ENCODE data around the gene ADCY5.
A peak's percentile ranks its signal among the peaks of the same experiment; 100 is the strongest.

Gene ADCY5

GRCh38 chr3:123330441-123330991, 118.4 kb downstream of the ADCY5 start:
- no peak for DNase-seq (ENCODE audit: low read depth in 1 of 2, low spot score in 1 of 2)

- DNase-seq (ENCODE audit: low read depth in 1 of 2, low spot score in 1 of 2): no peak
Measured at GRCh38 chr3:123329636-123330340, 119.1 kb downstream of the ADCY5 start.

DNA sequence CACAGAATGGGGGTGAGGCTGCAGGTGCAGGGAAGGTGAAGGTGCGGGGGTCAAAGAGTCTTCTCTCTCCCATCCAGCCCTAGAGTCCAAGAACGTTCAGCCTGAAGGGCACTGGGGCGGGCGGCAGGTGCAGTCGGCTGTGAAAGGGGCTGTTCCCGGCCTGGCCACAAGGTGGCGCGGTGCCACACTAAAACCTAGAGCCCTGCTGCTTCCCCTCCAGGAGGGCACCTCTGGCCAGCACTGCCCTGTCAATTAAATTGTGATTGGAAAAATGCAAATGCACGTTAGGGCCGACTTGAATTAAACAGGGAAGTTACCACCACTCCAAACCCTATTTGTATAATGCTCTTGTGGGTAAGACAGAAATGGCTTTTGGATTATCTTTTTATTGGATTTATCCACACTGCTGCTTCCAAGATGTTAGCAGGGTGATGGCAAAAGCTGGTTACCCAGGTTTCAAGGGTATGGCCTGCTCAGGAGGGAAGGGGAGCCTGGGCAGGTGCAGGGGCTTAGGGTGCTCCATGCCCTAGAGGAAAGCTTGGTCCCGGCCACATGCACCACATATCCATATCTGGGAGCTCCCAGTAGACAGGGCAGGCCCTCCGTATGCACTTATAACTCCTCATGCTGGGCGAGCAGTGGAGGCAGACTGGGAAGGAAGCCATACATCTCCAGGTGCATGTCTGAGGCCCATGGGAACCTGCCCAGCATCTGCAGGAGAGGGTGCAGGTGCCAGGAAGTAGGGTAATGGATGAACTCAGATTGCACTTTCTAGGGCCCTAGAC, 119.8 kb downstream of the ADCY5 start:
- peak; percentile 56 to 60 for DNase-seq (ENCODE audit: low read depth in 1 of 2, low spot score in 1 of 2)

- no peak for DNase-seq (ENCODE audit: low read depth in 1 of 2, low spot score in 1 of 2)
Measured at GRCh38 chr3:123327956-123328850, 120.7 kb downstream of the ADCY5 start.

GRCh38 chr3:123327480-123327879, 121.4 kb downstream of the ADCY5 start:
- DNase-seq (ENCODE audit: low read depth in 1 of 2, low spot score in 1 of 2): no peak

DNA sequence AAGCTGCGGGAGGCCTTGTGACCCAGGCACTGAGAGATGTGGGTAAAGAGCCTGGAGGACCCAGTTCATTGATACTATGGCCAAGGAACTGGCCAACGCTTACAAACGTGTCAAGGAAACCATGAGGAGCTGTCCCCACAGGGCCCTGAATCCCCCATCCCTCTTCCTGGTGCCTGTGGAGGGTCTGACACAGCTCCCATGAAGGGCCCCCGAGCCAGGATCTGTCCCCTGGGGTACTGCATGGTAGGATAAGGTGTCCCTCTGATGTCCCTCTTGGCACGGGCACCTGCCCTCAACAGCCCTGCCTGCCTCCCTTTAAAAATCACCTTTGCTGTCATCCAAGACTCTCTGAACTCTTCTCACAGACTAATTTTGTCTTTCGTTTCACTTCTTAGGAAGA, 122.4 kb downstream of the ADCY5 start:
- no peak for DNase-seq (ENCODE audit: low read depth in 1 of 2, low spot score in 1 of 2)

GRCh38 chr3:123325766-123326256, 123.1 kb downstream of the ADCY5 start:
- no peak for DNase-seq (ENCODE audit: low read depth in 1 of 2, low spot score in 1 of 2)

DNA sequence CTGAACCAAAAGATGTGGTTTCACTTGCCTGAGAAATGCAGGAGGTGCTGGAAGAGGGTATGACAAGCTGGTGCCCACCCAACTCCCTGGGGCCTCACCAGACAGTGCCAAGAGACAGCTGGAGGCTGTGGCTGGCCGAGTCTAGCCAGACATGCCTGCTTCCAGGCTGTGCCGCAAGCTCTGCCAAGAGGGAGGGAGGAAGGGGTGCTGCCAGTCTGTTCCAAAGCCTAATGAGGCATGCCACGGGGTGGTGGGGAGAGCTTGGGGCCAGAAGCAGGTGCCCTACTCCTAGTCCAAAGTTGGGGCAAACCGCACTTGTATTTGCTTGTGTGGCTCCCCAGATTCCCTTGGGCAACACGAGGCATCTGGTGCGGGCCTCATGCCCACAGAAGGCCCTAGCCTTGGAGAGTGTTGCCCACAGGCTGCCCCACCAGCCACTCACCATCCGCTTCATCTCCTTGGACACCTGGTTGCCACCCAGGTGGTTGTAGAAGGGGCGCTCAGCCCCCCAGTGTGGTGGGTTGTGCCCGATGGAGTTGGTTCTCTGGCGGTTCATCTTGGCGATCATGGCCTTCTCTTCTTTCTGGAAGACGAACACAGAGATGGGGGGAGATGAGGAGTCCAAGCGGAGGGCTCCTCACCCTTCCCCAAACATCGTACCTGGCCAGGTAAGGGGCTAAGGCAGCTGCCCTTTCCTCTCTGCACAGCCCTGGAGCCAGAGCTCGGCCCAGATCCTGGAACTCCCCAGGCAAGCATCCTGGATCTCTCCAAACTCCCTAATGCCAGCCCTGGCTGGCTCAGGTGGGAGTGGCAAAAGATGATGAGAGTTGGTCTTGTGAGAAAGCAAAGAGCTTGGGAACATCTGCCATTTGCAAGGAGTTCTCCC, 123.8 kb downstream of the ADCY5 start:
- no peak for DNase-seq (ENCODE audit: low read depth in 1 of 2, low spot score in 1 of 2)

GRCh38 chr3:123323781-123324180, 125.1 kb downstream of the ADCY5 start:
- no peak for DNase-seq (ENCODE audit: low read depth in 1 of 2, low spot score in 1 of 2)

DNA sequence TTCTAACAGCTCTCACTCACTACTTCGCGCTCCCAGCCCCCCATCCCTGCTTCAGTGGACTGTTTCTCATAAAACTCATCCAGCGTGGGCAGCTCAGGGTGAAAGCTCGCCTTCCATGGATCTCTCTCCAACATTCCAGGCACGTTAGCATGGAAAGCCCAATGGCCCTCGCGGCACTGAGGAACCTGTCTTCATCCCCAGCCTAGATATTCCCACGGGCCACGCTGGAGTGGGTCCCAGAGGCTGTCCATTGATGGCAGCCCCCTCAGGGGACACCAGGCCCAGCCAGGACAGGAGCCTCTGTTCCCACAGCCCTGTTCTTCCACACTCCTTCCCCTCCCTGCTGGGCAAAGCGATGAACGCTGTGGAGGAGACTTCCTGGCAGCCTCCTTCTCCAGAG, 126.0 kb downstream of the ADCY5 start:
- DNase-seq (ENCODE audit: low read depth in 1 of 2, low spot score in 1 of 2): no peak

- no peak for DNase-seq (ENCODE audit: low read depth in 1 of 2, low spot score in 1 of 2)
Measured at GRCh38 chr3:123321806-123322205, 127.1 kb downstream of the ADCY5 start.

- DNase-seq (ENCODE audit: low read depth in 1 of 2, low spot score in 1 of 2): no peak
Measured at GRCh38 chr3:123320221-123320620, 128.7 kb downstream of the ADCY5 start.

- DNase-seq (ENCODE audit: low read depth in 1 of 2, low spot score in 1 of 2): no peak
Measured at GRCh38 chr3:123319760-123320159, 129.1 kb downstream of the ADCY5 start.

GRCh38 chr3:123318374-123318773, 130.5 kb downstream of the ADCY5 start:
- no peak for DNase-seq (ENCODE audit: low read depth in 1 of 2, low spot score in 1 of 2)

- no peak for DNase-seq (ENCODE audit: low read depth in 1 of 2, low spot score in 1 of 2)
Measured at GRCh38 chr3:123317716-123318115, 131.2 kb downstream of the ADCY5 start.

DNA sequence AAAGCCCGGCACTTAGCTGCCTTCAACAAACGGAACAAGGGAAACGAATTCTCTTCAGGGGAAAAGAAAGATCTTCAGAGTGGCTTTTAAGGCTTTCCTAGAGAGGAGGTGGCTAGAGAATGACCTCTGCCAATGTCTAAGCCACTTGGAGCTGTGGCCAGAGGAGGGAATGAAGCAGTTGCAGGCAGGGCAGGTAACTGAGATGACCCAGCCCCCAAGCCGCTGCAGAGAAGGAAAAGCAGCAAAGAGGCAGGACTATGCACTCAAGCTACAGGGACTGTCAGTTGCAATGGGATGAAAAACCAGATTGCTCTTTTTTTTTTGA, 133.7 kb downstream of the ADCY5 start:
- DNase-seq (ENCODE audit: low read depth in 1 of 2, low spot score in 1 of 2): no peak

DNA sequence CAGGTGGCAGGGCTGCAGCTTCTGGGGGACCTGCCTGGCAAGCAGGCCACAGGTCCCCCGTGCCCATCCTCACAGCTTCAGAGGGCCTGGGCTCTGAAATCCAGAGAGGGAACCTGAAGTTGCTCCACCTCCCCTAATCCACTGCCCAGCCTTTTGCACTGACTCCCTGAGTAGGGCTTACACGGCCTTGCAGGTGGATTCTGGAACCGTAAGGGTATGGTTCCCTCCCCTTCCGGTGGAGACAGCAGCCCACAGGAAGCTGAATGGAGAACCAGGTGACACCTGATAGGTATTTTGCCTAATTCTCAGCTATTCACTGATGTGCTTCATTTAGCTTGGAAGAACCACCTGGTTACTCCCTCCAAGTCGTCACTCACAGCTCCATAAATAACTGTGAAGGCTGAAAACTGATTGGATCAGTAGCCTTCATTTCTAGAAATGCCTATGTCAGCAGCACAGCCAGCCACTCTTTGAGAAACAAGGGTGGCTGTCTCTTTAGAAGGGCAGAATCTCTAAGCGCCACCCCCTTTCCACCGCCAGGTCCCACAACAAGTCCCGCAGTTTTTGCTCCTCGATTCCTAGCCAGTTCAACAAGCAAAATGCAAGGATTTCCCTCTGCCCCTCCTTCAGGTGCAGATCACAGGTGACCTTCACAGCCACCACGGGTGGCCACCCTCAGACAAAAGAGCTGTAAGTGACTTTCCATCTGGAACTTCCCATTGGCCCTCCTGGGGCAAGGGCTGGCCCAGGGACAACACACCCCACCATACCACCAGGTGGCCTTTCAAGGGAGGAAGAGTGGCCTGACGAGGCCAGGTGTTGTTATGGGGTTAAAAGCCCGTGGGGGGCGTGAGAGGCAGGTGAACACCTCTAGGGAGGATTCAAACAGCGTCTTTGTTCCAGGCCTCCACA, 134.3 kb downstream of the ADCY5 start:
- DNase-seq (ENCODE audit: low read depth in 1 of 2, low spot score in 1 of 2): no peak

DNA sequence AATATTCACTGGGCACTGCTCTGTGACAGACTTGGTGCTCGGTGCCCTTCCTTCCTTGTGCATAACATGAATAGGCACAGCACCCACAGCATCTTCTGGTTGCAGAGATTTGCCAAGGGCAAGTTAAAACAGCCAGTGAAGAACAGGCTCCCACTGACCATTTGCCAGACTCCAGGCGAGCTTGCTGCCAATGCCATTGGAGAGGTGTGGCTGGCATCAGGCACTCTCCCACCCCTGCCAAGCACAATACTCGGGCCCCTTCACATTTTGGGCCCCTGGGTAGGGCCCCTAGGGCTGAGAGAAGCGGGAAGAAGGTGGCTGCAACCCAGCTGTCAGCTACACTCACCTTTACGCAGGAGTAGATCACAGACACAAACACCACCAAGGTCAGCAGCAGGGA, 135.0 kb downstream of the ADCY5 start:
- no peak for DNase-seq (ENCODE audit: low read depth in 1 of 2, low spot score in 1 of 2)

Measured in activated T-helper 1 cell treated with anti-CD3 and anti-CD28 coated beads, Interleukin-2, amount 50 U/mL, for 16 hours (primary cell).